GM11168 (cell line): Measurements from ENCODE around the gene C1orf198.

Experiments used
- in situ Hi-C: fragments of 300-500 bp; cut with MboI; formaldehyde crosslinking; loops from one replicate; pipeline ENCODE4 v1.12.0; 2022; ENCODE audit warnings: low sequenced_read_pairs; ENCODE audit not compliant: unreplicated experiment

Gene C1orf198

DNA sequence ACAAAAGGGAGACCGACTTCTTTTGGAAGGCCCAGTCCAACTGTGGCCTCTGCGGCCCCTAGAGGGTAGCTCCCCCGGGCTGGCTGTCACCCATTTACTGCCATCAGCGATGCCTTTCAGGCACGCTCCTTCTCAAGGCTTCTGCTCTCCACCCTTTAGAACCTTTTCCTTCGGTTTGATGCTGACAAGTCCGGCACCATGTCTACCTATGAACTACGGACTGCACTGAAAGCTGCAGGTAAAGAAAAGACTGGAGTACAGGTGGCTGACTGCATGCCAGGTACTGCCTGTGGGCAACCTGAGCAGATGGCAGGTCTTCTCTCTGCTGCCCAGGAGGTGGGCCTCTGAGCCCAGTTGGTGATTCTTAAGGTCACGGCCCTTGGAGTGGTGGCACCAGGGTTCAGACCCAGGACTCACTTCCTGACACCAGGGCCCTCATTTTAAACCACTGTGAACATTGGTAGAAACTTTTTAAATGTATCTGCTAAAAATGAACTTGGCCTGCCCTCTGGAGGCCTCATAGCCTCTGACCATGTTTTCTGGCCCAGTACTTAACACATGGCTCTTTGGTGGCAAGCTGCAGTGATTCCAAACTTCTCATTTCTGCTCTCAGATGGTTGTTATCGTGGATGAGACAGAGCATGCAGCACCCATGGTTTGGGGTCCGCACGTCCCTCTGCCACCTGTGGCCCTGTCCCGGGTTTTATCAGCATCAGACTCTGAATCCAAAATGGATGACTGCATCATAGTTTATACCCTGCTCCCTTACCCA is 75.4 kb downstream of the C1orf198 start:
- in situ Hi-C loops: no loop called here

DNA sequence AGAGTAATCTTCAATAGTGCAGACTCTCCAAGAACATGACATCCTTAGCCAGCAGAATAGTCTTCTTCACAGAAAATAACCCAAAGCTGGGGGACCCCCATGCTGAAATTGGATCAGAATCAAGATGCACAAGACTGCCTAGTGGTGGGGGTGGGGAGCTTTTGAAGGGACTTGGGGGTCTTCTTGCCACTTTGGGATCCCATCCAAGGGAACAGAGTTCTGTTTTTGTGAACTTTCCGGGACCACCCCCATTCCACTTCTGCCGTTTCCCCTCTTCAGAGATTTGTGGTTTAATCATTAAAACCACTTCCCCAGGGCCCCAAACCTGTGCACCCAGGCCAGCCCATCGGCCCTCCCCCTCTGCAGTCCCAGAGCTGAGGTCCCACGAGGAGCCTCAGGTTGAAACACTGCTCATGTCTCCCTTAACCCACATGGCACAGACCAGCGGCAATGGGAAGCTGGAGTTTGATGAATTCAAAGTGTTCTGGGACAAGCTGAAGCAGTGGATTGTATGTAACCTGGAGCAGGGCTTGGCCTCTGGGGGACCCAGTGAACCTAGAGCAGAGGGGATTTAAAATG is 76.2 kb downstream of the C1orf198 start:
- in situ Hi-C loops: no loop called here

DNA sequence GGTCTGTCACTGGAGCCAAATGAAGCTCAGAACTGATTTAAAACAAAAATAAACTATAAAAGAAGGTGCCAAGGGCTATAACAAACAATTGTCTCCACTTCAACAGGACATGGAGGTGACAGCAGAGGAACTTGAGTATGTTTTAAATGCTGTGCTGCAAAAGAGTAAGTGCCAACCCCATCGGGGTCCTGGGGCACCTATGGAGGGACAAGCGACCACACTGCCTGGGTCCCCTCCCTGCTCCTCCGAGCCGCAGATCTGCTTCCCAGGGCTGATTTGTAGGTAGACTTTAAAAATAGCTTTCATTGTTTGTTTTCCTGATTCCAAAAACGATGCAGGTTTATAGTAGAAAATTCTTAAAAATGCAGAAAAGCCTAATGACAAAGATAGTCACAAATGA is 78.3 kb downstream of the C1orf198 start:
- in situ Hi-C loops: no loop called here

DNA sequence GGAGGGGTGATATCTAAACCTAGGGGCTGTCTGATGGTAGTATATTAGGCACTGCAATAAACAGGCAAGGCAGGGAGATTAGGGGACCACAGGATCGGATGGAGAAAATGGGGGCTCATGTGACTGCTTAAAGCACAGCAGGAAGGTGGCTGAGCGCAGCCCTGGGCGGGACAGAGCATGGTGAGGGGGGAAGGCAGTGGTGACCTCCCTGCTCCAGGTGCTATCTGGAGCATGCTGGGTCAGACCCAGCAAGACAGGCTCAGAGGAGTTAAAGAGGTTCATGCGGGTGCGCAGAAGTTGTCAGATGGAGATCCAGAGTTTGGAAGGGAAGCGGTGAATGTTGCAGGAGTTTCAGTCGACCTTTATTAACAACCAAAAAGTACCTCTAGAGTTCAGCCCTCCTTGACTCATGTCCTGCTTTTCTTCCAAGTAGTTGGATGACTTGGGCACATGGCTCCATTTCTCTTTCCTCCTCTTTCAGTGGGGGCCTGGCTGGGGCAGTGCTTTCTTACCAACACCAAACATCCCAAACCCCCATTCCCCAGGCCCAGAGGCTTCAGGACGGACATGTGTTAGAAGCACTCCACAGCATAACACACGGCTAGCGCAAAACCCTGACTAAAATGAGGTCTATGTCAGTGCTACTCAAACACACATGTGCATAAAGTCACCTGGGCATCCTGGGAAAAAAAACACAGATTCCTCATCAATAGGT is 79.6 kb downstream of the C1orf198 start:
- in situ Hi-C loops: no loop called here

DNA sequence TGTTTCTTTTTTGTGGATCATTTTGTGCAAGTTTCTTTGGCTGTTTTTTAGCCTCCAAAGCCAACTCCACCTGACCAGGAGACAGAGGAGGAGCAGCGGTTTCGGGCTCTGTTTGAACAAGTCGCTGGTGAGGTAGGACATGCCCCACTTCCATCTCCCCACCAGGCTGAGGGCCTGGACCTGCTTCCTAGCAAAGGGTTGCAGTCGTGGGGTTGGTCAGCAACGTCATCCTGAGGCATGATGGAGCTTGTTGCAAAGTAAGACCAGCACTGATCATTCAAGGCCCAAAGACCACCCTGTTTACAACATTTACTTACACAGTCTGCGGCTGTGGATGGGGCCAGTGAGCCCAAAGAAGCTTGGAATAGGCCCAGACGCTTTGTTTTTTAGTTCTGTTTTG is 80.8 kb downstream of the C1orf198 start:
- in situ Hi-C loops: no loop called here
